Ascending aorta (tissue), 2 donors: ENCODE measurements around the gene CD1D. TPM values are rescaled to one million over a fixed set of nuclear protein-coding genes. Genes with fewer than 3 reads are reported as not detected.

ENCODE experiments used
- DNase-seq, 2 donors: peaks; one replicate each; pipeline ENCODE4 v3.0.0-alpha.2; 2019; ENCODE audit warnings: low spot score in 2 of 2
- H3K27ac ChIP-seq, 2 donors: fragments of 200-600 bp; sonication (generic); one replicate each; pipeline ENCODE4 v1.5.1; 2016 to 2017; ENCODE audit warnings: mild to moderate bottlenecking in 1 of 2
- H3K27me3 ChIP-seq: fragments of 200-600 bp; sonication (generic); one replicate; pipeline ENCODE4 v1.5.1; 2017
- H3K36me3 ChIP-seq, 2 donors: fragments of 200-600 bp; sonication (generic); one replicate each; pipeline ENCODE4 v1.5.1; 2016
- H3K4me1 ChIP-seq, 2 donors: fragments of 200-600 bp; sonication (generic); one replicate each; pipeline ENCODE4 v1.5.1; 2016 to 2017; ENCODE audit warnings: mild to moderate bottlenecking in 1 of 2
- H3K4me3 ChIP-seq, 2 donors: fragments of 200-600 bp; sonication (generic); one replicate each; pipeline ENCODE4 v1.5.1; 2016 to 2017; ENCODE audit warnings: mild to moderate bottlenecking in 1 of 2
- H3K9me3 ChIP-seq, 2 donors: fragments of 200-600 bp; sonication (generic); one replicate each; pipeline ENCODE4 v1.5.1; 2016
- intact Hi-C: fragments of 100-400 bp; cut with DNase I; formaldehyde crosslinking; loops from one replicate; pipeline ENCODE4 v1.15.1; 2023
- total RNA-seq: library from RNA; depleted of rRNA; stranded (reverse); fragments of >200 nt; gene quantifications from one replicate; pipeline ENCODE4 v1.1.0, GENCODE V29; 2016
- TF ChIP-seq, protein P1 (sequence below), 3 experiments: fragments of 200-600 bp in 2 of 3; fragments of 450-650 bp in 1 of 3; sonication (generic) in 2 of 3; IDR thresholded peaks; one replicate each; pipeline ENCODE4 v1.5.1; 2016 to 2019; ENCODE audit warnings: antibody characterized with exemption in 3 of 3, mild to moderate bottlenecking in 1 of 3, moderate library complexity in 1 of 3

The CD1D gene
- total RNA-seq, 1 donor from 2014 or later: not detected

DNA sequence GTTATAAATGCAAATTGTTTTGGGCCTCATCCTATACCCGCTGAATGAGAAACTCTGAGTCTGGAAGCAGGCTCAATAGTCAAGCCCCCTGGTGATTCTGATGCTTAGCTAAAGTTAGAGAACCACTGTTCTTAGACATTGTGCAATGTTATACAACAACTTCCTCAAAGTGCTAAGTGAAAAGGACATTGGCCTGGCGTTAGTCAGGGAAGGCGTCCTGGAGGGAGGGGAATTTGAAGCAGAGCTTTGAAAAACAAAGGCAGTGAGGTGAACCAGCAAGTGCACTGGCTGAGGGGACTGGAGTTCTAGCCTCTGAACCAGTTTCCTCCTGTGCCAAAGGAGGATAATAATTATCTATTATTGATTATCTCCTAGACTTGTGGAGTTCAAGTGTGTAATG, 5.1 kb downstream of the CD1D start:
- Histone ChIP-seq H3K4me1 (peaks cover 0 to 4% of the 10 kb centered on the region in 2 donors), H3K27me3 (no peaks in the 10 kb centered on the region), H3K27ac (no peak overlapping the region), H3K36me3 (no peaks in the 10 kb centered on the region), H3K4me3 (no peak overlapping the region), H3K9me3 (no peaks in the 10 kb centered on the region)
- intact Hi-C loops: no loop called here
- no peak for DNase-seq
- TF ChIP-seq, protein P1, sequence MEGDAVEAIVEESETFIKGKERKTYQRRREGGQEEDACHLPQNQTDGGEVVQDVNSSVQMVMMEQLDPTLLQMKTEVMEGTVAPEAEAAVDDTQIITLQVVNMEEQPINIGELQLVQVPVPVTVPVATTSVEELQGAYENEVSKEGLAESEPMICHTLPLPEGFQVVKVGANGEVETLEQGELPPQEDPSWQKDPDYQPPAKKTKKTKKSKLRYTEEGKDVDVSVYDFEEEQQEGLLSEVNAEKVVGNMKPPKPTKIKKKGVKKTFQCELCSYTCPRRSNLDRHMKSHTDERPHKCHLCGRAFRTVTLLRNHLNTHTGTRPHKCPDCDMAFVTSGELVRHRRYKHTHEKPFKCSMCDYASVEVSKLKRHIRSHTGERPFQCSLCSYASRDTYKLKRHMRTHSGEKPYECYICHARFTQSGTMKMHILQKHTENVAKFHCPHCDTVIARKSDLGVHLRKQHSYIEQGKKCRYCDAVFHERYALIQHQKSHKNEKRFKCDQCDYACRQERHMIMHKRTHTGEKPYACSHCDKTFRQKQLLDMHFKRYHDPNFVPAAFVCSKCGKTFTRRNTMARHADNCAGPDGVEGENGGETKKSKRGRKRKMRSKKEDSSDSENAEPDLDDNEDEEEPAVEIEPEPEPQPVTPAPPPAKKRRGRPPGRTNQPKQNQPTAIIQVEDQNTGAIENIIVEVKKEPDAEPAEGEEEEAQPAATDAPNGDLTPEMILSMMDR (IDR thresholded peaks at IDR 0.05): no peak

DNA sequence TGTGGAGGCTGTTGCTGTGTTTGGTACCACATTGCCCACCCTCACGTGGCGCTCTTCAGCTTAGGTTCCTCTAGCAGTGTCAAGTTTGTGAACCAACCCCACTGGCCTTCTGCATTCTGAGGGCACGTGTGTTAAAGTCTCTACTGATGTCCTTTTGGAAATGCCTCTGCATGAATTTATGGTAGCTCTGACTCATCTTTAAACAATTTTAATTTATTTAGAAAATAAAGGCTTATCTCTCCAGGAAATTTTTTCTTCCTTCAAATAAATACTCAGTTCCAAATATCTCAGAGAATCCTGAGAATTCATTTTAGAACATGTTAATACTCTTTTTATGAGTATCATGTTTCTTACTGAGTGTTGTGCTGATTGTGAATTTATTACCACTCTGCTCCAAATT, 5.5 kb downstream of the CD1D start:
- TF ChIP-seq, protein P1 (IDR thresholded peaks at IDR 0.05): no peak
- Histone ChIP-seq H3K4me1 (peaks cover 0 to 4% of the 10 kb centered on the region in 2 donors), H3K27ac (no peak overlapping the region), H3K9me3 (no peaks in the 10 kb centered on the region), H3K36me3 (no peaks in the 10 kb centered on the region), H3K27me3 (no peaks in the 10 kb centered on the region), H3K4me3 (no peak overlapping the region)
- intact Hi-C loops: no loop called here
- DNase-seq: no peak

DNA sequence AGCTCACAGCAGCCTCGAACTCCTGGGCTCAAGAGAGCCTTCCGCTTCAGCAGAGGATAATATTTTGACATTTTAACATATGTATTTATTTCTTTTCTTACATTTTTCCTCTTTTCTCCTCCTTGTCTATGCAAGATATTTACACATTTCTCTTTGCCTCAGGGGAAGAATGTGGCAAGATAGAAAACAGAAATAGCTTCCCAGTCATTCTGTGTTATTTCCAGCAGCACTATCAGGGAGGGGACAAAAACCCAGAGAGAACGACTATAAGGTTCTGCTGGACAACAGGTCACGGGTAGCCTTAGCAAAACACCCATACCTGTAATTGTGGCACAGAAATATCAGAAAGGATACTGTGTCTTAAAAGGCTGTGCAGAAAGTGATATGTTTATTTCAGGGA, 7.9 kb downstream of the CD1D start:
- no peaks in the 10 kb centered on the region for H3K4me1 ChIP-seq
- H3K4me3 ChIP-seq: no peak overlapping the region
- intact Hi-C loops: no loop called here
- no peak overlapping the region for H3K27ac ChIP-seq
- no peak for DNase-seq
- no peaks in the 10 kb centered on the region for H3K36me3 ChIP-seq
- no peaks in the 10 kb centered on the region for H3K9me3 ChIP-seq
- TF ChIP-seq, protein P1 (IDR thresholded peaks at IDR 0.05): no peak
- H3K27me3 ChIP-seq: no peaks in the 10 kb centered on the region

DNA sequence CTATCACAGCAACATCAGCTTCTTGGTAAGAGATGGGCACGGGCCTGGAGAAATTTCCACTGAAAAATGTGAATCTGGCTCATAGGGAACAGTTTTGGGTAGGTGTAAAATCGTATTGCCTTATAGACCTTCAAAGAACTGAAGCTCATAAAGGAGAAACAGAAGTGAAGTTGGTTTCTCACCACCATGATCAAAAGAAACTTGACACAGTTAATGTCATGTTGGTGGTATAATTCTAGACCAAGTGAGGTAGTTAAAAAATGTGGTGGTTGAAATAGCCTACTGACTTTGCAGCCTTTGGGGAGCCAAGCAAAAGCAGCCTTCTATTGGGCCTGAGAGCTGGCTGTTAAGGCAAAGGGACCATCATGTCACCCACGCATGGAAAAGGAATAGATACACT, 8.9 kb downstream of the CD1D start:
- TF ChIP-seq, protein P1 (IDR thresholded peaks at IDR 0.05): no peak
- Histone ChIP-seq H3K4me3 (no peak overlapping the region), H3K27me3 (no peaks in the 10 kb centered on the region), H3K27ac (no peak overlapping the region), H3K36me3 (no peaks in the 10 kb centered on the region), H3K9me3 (no peaks in the 10 kb centered on the region), H3K4me1 (no peaks in the 10 kb centered on the region)
- no peak for DNase-seq
- intact Hi-C loops: no loop called here

DNA sequence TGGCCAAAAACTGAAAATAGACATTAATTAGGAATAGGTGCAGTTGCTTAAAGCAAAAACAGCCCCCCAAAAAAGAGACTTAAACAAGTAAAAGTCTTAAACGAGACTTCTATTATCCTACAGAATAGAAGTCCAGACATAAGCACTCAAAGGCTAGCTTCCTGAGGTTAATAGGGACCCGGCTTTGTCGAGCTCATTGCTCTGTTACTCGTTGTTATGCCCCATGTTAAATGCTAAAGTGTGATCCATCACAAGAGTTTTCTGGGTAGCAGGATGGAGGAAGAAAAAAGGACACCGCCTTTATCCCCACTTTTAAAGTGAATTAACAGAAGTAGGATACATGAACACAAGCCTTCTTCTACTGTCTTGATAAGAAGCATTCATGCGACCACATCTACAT, 10.6 kb downstream of the CD1D start:
- intact Hi-C loops: no loop called here
- Histone ChIP-seq H3K4me1 (no peaks in the 10 kb centered on the region), H3K9me3 (no peaks in the 10 kb centered on the region), H3K27ac (no peak overlapping the region), H3K36me3 (no peaks in the 10 kb centered on the region), H3K27me3 (no peaks in the 10 kb centered on the region), H3K4me3 (no peak overlapping the region)
- DNase-seq: no peak
- TF ChIP-seq, protein P1 (IDR thresholded peaks at IDR 0.05): no peak

DNA sequence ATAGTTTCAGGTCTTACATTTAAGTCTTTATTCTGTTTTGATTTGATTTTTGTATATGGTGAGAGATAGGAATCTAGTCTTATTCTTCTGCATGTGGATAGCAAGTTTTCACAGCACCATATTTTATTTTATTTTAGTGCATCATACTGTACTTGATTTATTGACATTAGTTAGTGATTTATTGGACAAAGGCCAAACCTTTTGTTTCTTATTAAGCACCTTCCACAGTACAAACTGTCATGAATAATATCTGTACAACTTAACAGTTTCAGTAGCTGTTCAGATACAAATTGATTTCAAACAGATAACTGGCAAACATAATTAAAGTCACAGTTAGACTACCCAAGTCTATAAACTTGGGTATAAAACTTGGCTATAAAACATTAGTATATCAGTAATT, 15.8 kb downstream of the CD1D start:
- no peaks in the 10 kb centered on the region for H3K4me1 ChIP-seq
- no peaks in the 10 kb centered on the region for H3K27me3 ChIP-seq
- H3K9me3 ChIP-seq: no peaks in the 10 kb centered on the region
- TF ChIP-seq, protein P1 (IDR thresholded peaks at IDR 0.05): no peak
- H3K27ac ChIP-seq: no peak overlapping the region
- intact Hi-C loops: no loop called here
- H3K4me3 ChIP-seq: no peak overlapping the region
- no peak for DNase-seq
- H3K36me3 ChIP-seq: no peaks in the 10 kb centered on the region
